Activated CD4-positive, alpha-beta T cell treated with anti-CD3 and anti-CD28 coated beads, Interleukin-2, amount 50 U/mL, for 24 hours (primary cell): ENCODE results near the gene BRI3.

ENCODE experiments used
- DNase-seq, 2 donors: peaks; one replicate each; pipeline ENCODE4 v3.0.0-alpha.2; 2020; ENCODE audit warnings: low read depth in 1 of 2, low spot score in 1 of 2

Gene BRI3

GRCh38 chr7:98338441-98338840, 57.0 kb downstream of the BRI3 start:
- no peak for DNase-seq

- no peak for DNase-seq
Measured at GRCh38 chr7:98339043-98339442, 57.6 kb downstream of the BRI3 start.

- no peak for DNase-seq
Measured at GRCh38 chr7:98341106-98341505, 59.6 kb downstream of the BRI3 start.
